CD4-positive, alpha-beta memory T cell (primary cell): ENCODE data around the gene MCC. TPM values are rescaled to one million over a fixed set of nuclear protein-coding genes. Genes with fewer than 3 reads are reported as not detected.
A peak's percentile ranks its signal among the peaks of the same experiment; 100 is the strongest.

Experiments used
- CTCF ChIA-PET: fragments of 350-600 bp; sonication (Branson Sonifier 250); formaldehyde crosslinking; loops from one replicate; lab custom pipeline; 2021; ENCODE audit warnings: inconsistent platforms; ENCODE audit not compliant: partially characterized antibody; lab: Charles Lee
- POLR2A ChIA-PET: fragments of 350-600 bp; sonication (Branson Sonifier 250); formaldehyde crosslinking; loops from one replicate; lab custom pipeline; 2021; ENCODE audit not compliant: partially characterized antibody; lab: Charles Lee
- DNase-seq, 5 donors: peaks; one replicate each; pipeline versions ENCODE4 v3.0.0 to v3.0.0-alpha.2; 2020 to 2022; ENCODE audit warnings: mixed read lengths in 1 of 5
- H3K27ac ChIP-seq: one replicate; pipeline ENCODE4 v1.7.0; 2013; ENCODE audit warnings: low read depth, low read length
- H3K27me3 ChIP-seq: 2 replicates; pipeline ENCODE4 v1.7.0; 2013; ENCODE audit warnings: mild to moderate bottlenecking, low read length, moderate library complexity; ENCODE audit not compliant: insufficient read depth
- H3K36me3 ChIP-seq: 2 replicates; pipeline ENCODE4 v1.7.0; 2013; ENCODE audit warnings: mild to moderate bottlenecking, low read length, moderate library complexity; ENCODE audit not compliant: insufficient read depth
- H3K4me1 ChIP-seq: 2 replicates; pipeline ENCODE4 v1.7.0; 2013; ENCODE audit warnings: mild to moderate bottlenecking, low read length, moderate library complexity; ENCODE audit not compliant: insufficient read depth
- H3K4me3 ChIP-seq, 2 donors: one replicate each; pipeline ENCODE4 v1.7.0; 2013; ENCODE audit warnings: low read length in 2 of 2, mild to moderate bottlenecking in 1 of 2
- H3K9me3 ChIP-seq, 2 donors: one replicate each; pipeline ENCODE4 v1.7.0; 2013; ENCODE audit warnings: low read length in 2 of 2, control low read depth in 1 of 2; ENCODE audit not compliant: control insufficient read depth in 1 of 2
- H3K27ac Mint-ChIP-seq, 7 donors: one replicate each; pipeline ENCODE4 v1.8.0; 2020 to 2021; ENCODE audit warnings: mixed read lengths in 7 of 7, mild to moderate bottlenecking in 6 of 7, inconsistent platforms in 3 of 7, moderate library complexity in 3 of 7
- H3K27me3 Mint-ChIP-seq, 2 donors: one replicate each; pipeline ENCODE4 v1.8.0; 2020 to 2021; ENCODE audit warnings: mixed read lengths in 2 of 2
- H3K36me3 Mint-ChIP-seq, 2 donors: one replicate each; pipeline ENCODE4 v1.8.0; 2020 to 2021; ENCODE audit warnings: mixed read lengths in 2 of 2, inconsistent platforms in 1 of 2, mild to moderate bottlenecking in 1 of 2
- H3K4me1 Mint-ChIP-seq, 4 donors: one replicate each; pipeline ENCODE4 v1.8.0; 2020 to 2021; ENCODE audit warnings: mixed read lengths in 4 of 4, mild to moderate bottlenecking in 1 of 4
- H3K4me3 Mint-ChIP-seq, 8 donors: one replicate each; pipeline ENCODE4 v1.8.0; 2020 to 2021; ENCODE audit warnings: mixed read lengths in 8 of 8, mild to moderate bottlenecking in 7 of 8, moderate library complexity in 6 of 8, inconsistent platforms in 3 of 8
- H3K9me3 Mint-ChIP-seq, 8 donors: one replicate each; pipeline ENCODE4 v1.8.0; 2020 to 2021; ENCODE audit warnings: mixed read lengths in 8 of 8, mild to moderate bottlenecking in 5 of 8, inconsistent platforms in 3 of 8, moderate library complexity in 1 of 8
- intact Hi-C: fragments of 100-400 bp; cut with micrococcal nuclease; formaldehyde crosslinking; loops from one replicate; pipeline ENCODE4 v1.15.1; 2023
- polyA plus RNA-seq, 2 donors: library from polyadenylated mRNA; unstranded; fragments of 300-500 nt; fragmentation: Illumina TruSeq; gene quantifications; one replicate each; pipeline ENCODE4 v1.2.3, GENCODE V29; 2021
- total RNA-seq, 2 experiments: library from RNA; stranded (reverse); gene quantifications; one replicate each; pipeline ENCODE4 v1.2.3, GENCODE V29; 2021

The MCC gene
- total and polyA plus RNA-seq, 4 experiments from 2014 or later, result 0.92 to 12.1 (median 7.7) TPM

DNA sequence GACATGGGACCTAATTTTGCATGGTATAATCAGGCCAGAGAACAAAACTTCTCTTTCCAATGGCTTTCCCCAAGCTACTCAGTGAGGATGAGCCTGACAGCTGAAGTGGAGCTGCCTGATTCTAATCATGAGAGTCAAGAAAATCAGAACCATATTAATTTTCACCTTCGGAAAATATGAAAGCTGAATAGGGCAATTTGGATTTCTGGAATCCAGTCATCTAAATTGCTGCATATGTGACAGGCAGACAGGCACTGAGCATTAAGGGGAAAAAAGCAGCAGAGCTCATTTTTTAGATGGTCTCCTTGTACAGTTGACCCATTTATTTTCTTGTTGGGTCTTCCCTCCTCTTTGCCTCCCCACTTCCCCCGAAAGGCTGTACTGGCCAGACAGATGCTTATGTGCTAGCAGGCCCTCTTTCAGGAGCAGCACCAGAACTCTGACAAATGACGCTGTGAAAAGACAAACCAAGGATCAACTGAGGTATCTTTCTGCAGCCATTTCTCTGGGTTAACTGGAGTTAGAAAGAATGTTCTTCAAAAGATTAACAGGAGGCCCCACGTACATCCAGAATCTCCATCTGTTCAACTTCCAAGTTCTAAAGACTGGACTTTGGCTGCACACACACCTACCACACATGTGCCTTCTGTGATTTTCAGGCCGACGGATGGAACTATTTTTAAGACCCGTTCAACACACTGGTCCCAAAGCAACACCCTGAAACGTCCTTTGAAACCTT lies 336.4 kb downstream of the MCC start:
- no peaks in the 10 kb centered on the region for H3K27me3 ChIP-seq
- Mint-ChIP-seq H3K36me3 (peaks cover 0 to 4% of the 10 kb centered on the region in 2 donors), H3K4me1 (no peaks in the 10 kb centered on the region), H3K27ac (no peak overlapping the region), H3K9me3 (no peaks in the 10 kb centered on the region), H3K27me3 (no peaks in the 10 kb centered on the region), H3K4me3 (no peak overlapping the region)
- H3K27ac ChIP-seq, result no peak overlapping the region
- no peaks in the 10 kb centered on the region for H3K36me3 ChIP-seq
- H3K4me3 ChIP-seq, result no peak overlapping the region
- H3K9me3 ChIP-seq, result no peaks in the 10 kb centered on the region
- H3K4me1 ChIP-seq, result no peaks in the 10 kb centered on the region
- intact Hi-C loops, result no loop called here
- no peak for DNase-seq
- CTCF ChIA-PET, result no interaction called here
- POLR2A ChIA-PET, result no interaction called here

GRCh38 chr5:113150821-113151220 lies 337.4 kb downstream of the MCC start:
- no peak overlapping the region for H3K4me3 ChIP-seq
- H3K27ac ChIP-seq, result no peak overlapping the region
- Mint-ChIP-seq H3K9me3 (no peaks in the 10 kb centered on the region), H3K36me3 (peaks cover 0 to 8% of the 10 kb centered on the region in 2 donors), H3K27me3 (no peaks in the 10 kb centered on the region), H3K4me1 (no peaks in the 10 kb centered on the region), H3K4me3 (no peak overlapping the region), H3K27ac (no peak overlapping the region)
- ChIA-PET CTCF (no interaction called here), POLR2A (no interaction called here)
- H3K27me3 ChIP-seq, result no peaks in the 10 kb centered on the region
- no peak for DNase-seq
- no peaks in the 10 kb centered on the region for H3K4me1 ChIP-seq
- intact Hi-C loops, result no loop called here
- H3K9me3 ChIP-seq, result no peaks in the 10 kb centered on the region
- no peaks in the 10 kb centered on the region for H3K36me3 ChIP-seq

DNA sequence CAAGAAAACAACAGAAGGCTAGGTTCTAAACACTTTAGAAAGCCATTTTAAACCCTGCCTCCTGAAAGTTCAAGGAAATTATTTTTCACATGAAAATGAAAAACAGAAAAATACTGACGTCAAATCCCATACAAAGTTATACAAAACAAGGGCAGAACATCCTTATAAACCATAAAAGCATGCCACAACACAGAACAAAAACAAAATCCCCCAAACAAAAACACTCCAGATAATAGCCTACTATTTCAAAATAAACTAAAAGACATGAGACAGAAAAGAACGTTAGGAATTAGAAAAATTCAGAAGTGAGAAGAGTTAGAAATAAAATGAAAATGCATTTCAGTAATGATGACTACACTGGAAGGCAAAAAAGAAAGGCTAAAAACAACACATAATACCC lies 338.0 kb downstream of the MCC start:
- ChIA-PET CTCF (no interaction called here), POLR2A (no interaction called here)
- no peaks in the 10 kb centered on the region for H3K4me1 Mint-ChIP-seq
- no peak for DNase-seq
- Histone ChIP-seq H3K36me3 (no peaks in the 10 kb centered on the region), H3K27me3 (no peaks in the 10 kb centered on the region), H3K27ac (no peak overlapping the region), H3K4me3 (no peak overlapping the region), H3K4me1 (no peaks in the 10 kb centered on the region), H3K9me3 (no peaks in the 10 kb centered on the region)
- peaks cover 1 to 8% of the 10 kb centered on the region in 2 donors for H3K36me3 Mint-ChIP-seq
- no peak overlapping the region for H3K4me3 Mint-ChIP-seq
- H3K27ac Mint-ChIP-seq, result peak overlapping the region in 1 of 7 donors; percentile 16
- H3K9me3 Mint-ChIP-seq, result no peaks in the 10 kb centered on the region
- intact Hi-C loops, result no loop called here
- no peaks in the 10 kb centered on the region for H3K27me3 Mint-ChIP-seq

- Histone ChIP-seq H3K4me3 (no peak overlapping the region), H3K36me3 (no peaks in the 10 kb centered on the region), H3K27me3 (no peaks in the 10 kb centered on the region), H3K4me1 (no peaks in the 10 kb centered on the region), H3K27ac (no peak overlapping the region), H3K9me3 (no peaks in the 10 kb centered on the region)
- CTCF ChIA-PET, result no interaction called here
- no peaks in the 10 kb centered on the region for H3K27me3 Mint-ChIP-seq
- DNase-seq, result no peak
- intact Hi-C loops, result no loop called here
- H3K4me3 Mint-ChIP-seq, result no peak overlapping the region
- no peak overlapping the region for H3K27ac Mint-ChIP-seq
- no peaks in the 10 kb centered on the region for H3K4me1 Mint-ChIP-seq
- H3K36me3 Mint-ChIP-seq, result peaks cover 2 to 19% of the 10 kb centered on the region in 2 donors
- POLR2A ChIA-PET, result no interaction called here
- no peaks in the 10 kb centered on the region for H3K9me3 Mint-ChIP-seq
Observed at GRCh38 chr5:113147537-113147936, 340.7 kb downstream of the MCC start.

DNA sequence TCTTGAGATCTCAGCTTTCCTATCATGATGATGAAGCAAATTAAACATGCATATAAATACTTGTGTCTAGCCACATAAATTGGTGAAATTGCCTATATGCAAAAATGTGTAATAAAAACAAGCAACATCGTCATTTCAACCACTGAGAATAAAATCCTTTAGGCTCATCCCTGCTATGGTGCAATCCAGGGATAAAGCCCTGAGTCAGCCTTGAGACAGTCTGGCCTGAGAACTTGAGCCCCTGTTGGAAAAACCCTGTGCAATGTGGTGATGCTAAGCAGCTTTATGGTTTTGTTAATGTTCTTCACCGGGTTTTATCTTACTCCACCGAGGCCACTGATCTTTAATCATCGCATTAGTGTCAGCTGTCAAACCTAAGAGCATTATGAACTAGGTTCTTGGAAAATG lies 341.1 kb downstream of the MCC start:
- ChIA-PET POLR2A (no interaction called here), CTCF (no interaction called here)
- H3K27ac Mint-ChIP-seq, result no peak overlapping the region
- Histone ChIP-seq H3K36me3 (no peaks in the 10 kb centered on the region), H3K9me3 (no peaks in the 10 kb centered on the region), H3K4me1 (no peaks in the 10 kb centered on the region), H3K27ac (no peak overlapping the region), H3K27me3 (no peaks in the 10 kb centered on the region), H3K4me3 (no peak overlapping the region)
- intact Hi-C loops, result no loop called here
- no peak for DNase-seq
- no peaks in the 10 kb centered on the region for H3K4me1 Mint-ChIP-seq
- peaks cover 2 to 24% of the 10 kb centered on the region in 2 donors for H3K36me3 Mint-ChIP-seq
- no peaks in the 10 kb centered on the region for H3K27me3 Mint-ChIP-seq
- H3K4me3 Mint-ChIP-seq, result no peak overlapping the region
- H3K9me3 Mint-ChIP-seq, result no peaks in the 10 kb centered on the region

DNA sequence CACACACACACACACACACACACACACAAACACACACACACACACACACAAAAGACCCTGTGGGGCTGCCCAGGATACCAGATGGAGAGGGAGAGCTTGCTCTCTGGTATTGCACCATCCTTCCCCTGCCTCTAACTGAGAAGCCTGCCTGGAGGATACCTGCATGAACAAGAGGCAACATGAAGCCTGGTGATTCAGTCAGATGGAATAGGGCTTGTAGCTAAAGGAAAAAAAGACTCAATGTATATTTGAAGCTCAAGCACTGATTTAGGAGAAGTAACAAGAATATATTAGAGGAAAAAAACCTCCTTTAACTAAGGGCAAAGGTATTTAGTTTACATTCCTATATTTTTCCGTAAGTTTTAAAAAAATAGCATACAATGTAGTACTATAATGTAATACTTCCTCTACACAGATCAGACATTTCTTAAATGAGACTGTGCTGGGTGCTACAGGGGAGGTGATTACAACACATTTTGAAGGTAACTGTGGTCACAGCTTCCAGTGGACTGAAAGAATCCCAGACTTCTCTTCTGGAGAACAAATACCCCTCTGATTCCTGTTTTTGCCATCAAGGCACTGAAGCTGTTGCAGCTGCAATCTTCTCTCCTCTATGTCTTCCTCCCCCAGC lies 342.4 kb downstream of the MCC start:
- H3K9me3 ChIP-seq, result no peaks in the 10 kb centered on the region
- intact Hi-C loops, result no loop called here
- no peaks in the 10 kb centered on the region for H3K4me1 ChIP-seq
- Mint-ChIP-seq H3K4me3 (no peak overlapping the region), H3K36me3 (peaks cover 6 to 35% of the 10 kb centered on the region in 2 donors), H3K27ac (peak overlapping the region in 1 of 7 donors; percentile 13), H3K27me3 (no peaks in the 10 kb centered on the region), H3K9me3 (no peaks in the 10 kb centered on the region), H3K4me1 (no peaks in the 10 kb centered on the region)
- DNase-seq, result no peak
- no peaks in the 10 kb centered on the region for H3K36me3 ChIP-seq
- no peaks in the 10 kb centered on the region for H3K27me3 ChIP-seq
- H3K4me3 ChIP-seq, result no peak overlapping the region
- H3K27ac ChIP-seq, result no peak overlapping the region
- CTCF ChIA-PET, result no interaction called here
- POLR2A ChIA-PET, result no interaction called here

GRCh38 chr5:113142186-113142585 lies 346.1 kb downstream of the MCC start:
- CTCF ChIA-PET, result interaction anchor here (1.9 kb wide), 1 partner anchor 146 kb away, joined by 6 read pairs; no protein-coding TSS in a partner anchor
- H3K4me3 Mint-ChIP-seq, result no peak overlapping the region

More at GRCh38 chr5:113142186-113142585, 346.1 kb downstream of the MCC start:
- intact Hi-C loops, result no loop called here
- no peaks in the 10 kb centered on the region for H3K36me3 ChIP-seq
- H3K36me3 Mint-ChIP-seq, result peaks cover 15 to 42% of the 10 kb centered on the region in 2 donors
- H3K4me3 ChIP-seq, result no peak overlapping the region
- no peaks in the 10 kb centered on the region for H3K4me1 Mint-ChIP-seq
- H3K9me3 ChIP-seq, result no peaks in the 10 kb centered on the region
- no peak for DNase-seq
- no peaks in the 10 kb centered on the region for H3K27me3 Mint-ChIP-seq
- no peaks in the 10 kb centered on the region for H3K9me3 Mint-ChIP-seq
- H3K27me3 ChIP-seq, result no peaks in the 10 kb centered on the region
- no peak overlapping the region for H3K27ac ChIP-seq
- H3K27ac Mint-ChIP-seq, result no peak overlapping the region
- POLR2A ChIA-PET, result no interaction called here
- H3K4me1 ChIP-seq, result no peaks in the 10 kb centered on the region
